H9 (cell line): Measurements from ENCODE around the gene DBET. TPM values are rescaled to one million over a fixed set of nuclear protein-coding genes. Genes with fewer than 3 reads are reported as not detected.
"Not testable (repeated sequence)": the region's sequence is repeated elsewhere in the genome, so short reads cannot be mapped to it uniquely, and the experiment has no call there.

Source experiments
- DNase-seq: peaks from one replicate; pipeline ENCODE4 v3.0.0-alpha.2; 2017
- H2AFZ ChIP-seq: one replicate; pipeline ENCODE4 v1.6.1; 2013; ENCODE audit warnings: mild to moderate bottlenecking, low read length, control low read depth, moderate library complexity
- H2AK5ac ChIP-seq: 2 replicates; pipeline ENCODE4 v1.6.1; 2013; ENCODE audit warnings: low read length, control low read depth, mixed read lengths; ENCODE audit not compliant: insufficient read length
- H2BK120ac ChIP-seq: one replicate; pipeline ENCODE4 v1.6.1; 2013; ENCODE audit warnings: low read depth, mild to moderate bottlenecking, low read length, control low read depth, inconsistent platforms; ENCODE audit not compliant: poor library complexity, severe bottlenecking
- H2BK12ac ChIP-seq: 2 replicates; pipeline ENCODE4 v1.6.1; 2013; ENCODE audit warnings: low read length, control low read depth, mixed read lengths, low read depth; ENCODE audit not compliant: insufficient read length
- H2BK15ac ChIP-seq: 2 replicates; pipeline ENCODE4 v1.6.1; 2013; ENCODE audit warnings: low read depth, low read length, control low read depth
- H2BK20ac ChIP-seq: one replicate; pipeline ENCODE4 v1.6.1; 2013; ENCODE audit warnings: low read depth, mild to moderate bottlenecking, low read length, control low read depth, inconsistent platforms; ENCODE audit not compliant: poor library complexity, severe bottlenecking
- H2BK5ac ChIP-seq: 2 replicates; pipeline ENCODE4 v1.6.1; 2013; ENCODE audit warnings: low read length, control low read depth, mixed read lengths; ENCODE audit not compliant: insufficient read length
- H3K14ac ChIP-seq: 2 replicates; pipeline ENCODE4 v1.6.1; 2013; ENCODE audit warnings: low read length, control low read depth; ENCODE audit not compliant: insufficient read depth
- H3K18ac ChIP-seq: 2 replicates; pipeline ENCODE4 v1.6.1; 2013; ENCODE audit warnings: low read depth, mild to moderate bottlenecking, mixed read lengths, low read length, control low read depth; ENCODE audit not compliant: insufficient read length
- H3K23ac ChIP-seq: 2 replicates; pipeline ENCODE4 v1.6.1; 2013; ENCODE audit warnings: low read length, control low read depth, mixed read lengths, low read depth; ENCODE audit not compliant: insufficient read length
- H3K23me2 ChIP-seq: 2 replicates; pipeline ENCODE4 v1.6.1; 2013; ENCODE audit warnings: low read depth, mild to moderate bottlenecking, mixed read lengths, low read length, control low read depth; ENCODE audit not compliant: insufficient read length, poor library complexity, severe bottlenecking
- H3K27ac ChIP-seq: 2 replicates; pipeline ENCODE4 v1.5.1; 2013; ENCODE audit warnings: low read length, control low read depth, mixed read lengths, low read depth; ENCODE audit not compliant: insufficient read length
- H3K27me3 ChIP-seq: 2 replicates; pipeline ENCODE4 v1.6.1; 2013; ENCODE audit warnings: low read length, control low read depth, inconsistent platforms; ENCODE audit not compliant: insufficient read depth
- H3K4ac ChIP-seq: 2 replicates; pipeline ENCODE4 v1.6.1; 2013; ENCODE audit warnings: low read depth, mild to moderate bottlenecking, control low read depth, inconsistent platforms, low read length, moderate library complexity
- H3K4me1 ChIP-seq: 2 replicates; pipeline ENCODE4 v1.6.1; 2013; ENCODE audit warnings: low read length, control low read depth, inconsistent platforms; ENCODE audit not compliant: insufficient read depth
- H3K4me2 ChIP-seq: 2 replicates; pipeline ENCODE4 v1.6.1; 2013; ENCODE audit warnings: low read length, control low read depth, mixed read lengths; ENCODE audit not compliant: insufficient read length, insufficient read depth
- H3K56ac ChIP-seq: 2 replicates; pipeline ENCODE4 v1.6.1; 2013; ENCODE audit warnings: low read depth, mild to moderate bottlenecking, mixed read lengths, low read length, control low read depth; ENCODE audit not compliant: insufficient read length
- H3K79me1 ChIP-seq: 2 replicates; pipeline ENCODE4 v1.6.1; 2013; ENCODE audit warnings: low read depth, mild to moderate bottlenecking, moderate library complexity, low read length, control low read depth, inconsistent platforms; ENCODE audit not compliant: insufficient read depth, poor library complexity, severe bottlenecking
- H3K79me2 ChIP-seq: 2 replicates; pipeline ENCODE4 v1.6.1; 2013; ENCODE audit warnings: low read length, control low read depth, inconsistent platforms; ENCODE audit not compliant: insufficient read depth
- H3K9ac ChIP-seq: 2 replicates; pipeline ENCODE4 v1.6.1; 2013; ENCODE audit warnings: low read length, control low read depth, mixed read lengths; ENCODE audit not compliant: insufficient read length; ENCODE audit errors: extremely low read depth
- H3K9me3 ChIP-seq: one replicate; pipeline ENCODE4 v1.6.1; 2013; ENCODE audit warnings: low read depth, low read length, inconsistent platforms; ENCODE audit not compliant: control insufficient read depth
- H3T11ph ChIP-seq: one replicate; pipeline ENCODE4 v1.6.1; 2013; ENCODE audit warnings: mild to moderate bottlenecking, low read length, control low read depth, inconsistent platforms
- H4K20me1 ChIP-seq: one replicate; pipeline ENCODE4 v1.6.1; 2013; ENCODE audit not compliant: control insufficient read depth, insufficient read length, insufficient read depth
- H4K5ac ChIP-seq: 2 replicates; pipeline ENCODE4 v1.6.1; 2013; ENCODE audit warnings: low read depth, mild to moderate bottlenecking, mixed read lengths, low read length, control low read depth; ENCODE audit not compliant: insufficient read length
- H4K8ac ChIP-seq: replicated peaks from 2 replicates; pipeline ENCODE4 v1.6.1; 2013; ENCODE audit warnings: low read length, control low read depth, mixed read lengths, low read depth; ENCODE audit not compliant: insufficient read length
- H4K91ac ChIP-seq: 2 replicates; pipeline ENCODE4 v1.6.1; 2013; ENCODE audit warnings: low read depth, mild to moderate bottlenecking, moderate library complexity, mixed read lengths, low read length, control low read depth; ENCODE audit not compliant: insufficient read length
- H3K27ac Mint-ChIP-seq, 3 experiments: 2 replicates in 2 of 3; 3 replicates in 1 of 3; pipeline ENCODE4 v1.8.0; 2020 to 2021; ENCODE audit warnings: mixed read lengths in 3 of 3, mild to moderate bottlenecking in 1 of 3, moderate library complexity in 1 of 3
- H3K27me3 Mint-ChIP-seq: 2 replicates; pipeline ENCODE4 v1.8.0; 2021; ENCODE audit warnings: low read depth, mild to moderate bottlenecking, moderate library complexity, mixed read lengths
- H3K36me3 Mint-ChIP-seq, 3 experiments: 2 replicates in 2 of 3; 3 replicates in 1 of 3; pipeline ENCODE4 v1.8.0; 2020 to 2021; ENCODE audit warnings: low read depth in 3 of 3, mixed read lengths in 3 of 3; ENCODE audit not compliant: insufficient read depth in 1 of 3
- H3K4me1 Mint-ChIP-seq, 2 experiments: 2 replicates each; pipeline ENCODE4 v1.8.0; 2020; ENCODE audit warnings: mixed read lengths in 2 of 2
- H3K4me3 Mint-ChIP-seq, 2 experiments: 2 replicates in 1 of 2; 3 replicates in 1 of 2; pipeline ENCODE4 v1.8.0; 2020 to 2021; ENCODE audit warnings: mild to moderate bottlenecking in 2 of 2, mixed read lengths in 2 of 2, moderate library complexity in 1 of 2
- H3K9me3 Mint-ChIP-seq, 2 experiments: 2 replicates in 1 of 2; 3 replicates in 1 of 2; pipeline ENCODE4 v1.8.0; 2020; ENCODE audit warnings: mild to moderate bottlenecking in 2 of 2, mixed read lengths in 2 of 2, moderate library complexity in 1 of 2
- WGBS: extraction: QIAGEN DNeasy Blood & Tissue Kit; methylation state at CpG from one replicate; pipeline ENCODE4 v1.1.7; 2013; ENCODE audit warnings: missing lambda C conversion rate, low lambda C conversion rate, mixed read lengths; ENCODE audit not compliant: insufficient read length; ENCODE audit errors: extremely low coverage; 5-methylcytosine and 5-hydroxymethylcytosine counted together
- total RNA-seq: library from RNA; stranded (reverse); gene quantifications from 2 replicates; pipeline ENCODE4 v1.2.1, GENCODE V29; 2021

Gene DBET
- total RNA-seq, 1 experiment from 2014 or later: not detected

DNA sequence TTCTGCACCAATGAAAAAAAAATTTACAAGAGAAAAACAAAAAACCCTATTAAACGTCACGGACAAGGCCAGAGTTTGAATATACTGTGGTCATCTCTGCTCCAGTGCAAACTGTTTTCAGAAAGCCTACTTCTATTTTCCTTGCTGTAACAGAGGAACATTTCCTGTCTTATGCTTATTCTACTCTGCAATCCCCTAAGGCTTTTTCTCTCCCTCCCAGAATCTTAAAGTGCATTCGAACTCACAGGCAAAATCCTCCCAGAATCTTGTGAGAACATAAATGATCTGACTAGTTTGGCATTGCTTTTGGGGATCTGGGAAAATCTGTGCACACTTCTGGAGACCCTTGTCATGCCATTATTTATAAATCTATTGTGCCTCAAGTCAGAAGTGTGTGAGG, 503 bp downstream of the DBET start:
- H2AK5ac ChIP-seq, H3K36me3 Mint-ChIP-seq, H3K23ac ChIP-seq, H3K14ac ChIP-seq, H3K4me1 ChIP-seq, H3K79me2 ChIP-seq, H3K27ac ChIP-seq, H3K4me3 Mint-ChIP-seq, H4K20me1 ChIP-seq, H3K27me3 Mint-ChIP-seq, H2BK15ac ChIP-seq, H4K8ac ChIP-seq, H4K91ac ChIP-seq, H2BK120ac ChIP-seq, H3K4me2 ChIP-seq, H3K9ac ChIP-seq, H3K79me1 ChIP-seq, H3K23me2 ChIP-seq, H3K4me1 Mint-ChIP-seq, H3K27ac Mint-ChIP-seq, H2BK20ac ChIP-seq, H2BK5ac ChIP-seq, H2AFZ ChIP-seq, DNase-seq, H4K5ac ChIP-seq, H3K18ac ChIP-seq, H3K27me3 ChIP-seq, H3T11ph ChIP-seq, H3K9me3 ChIP-seq, H3K56ac ChIP-seq, H3K4ac ChIP-seq, H2BK12ac ChIP-seq: not testable (repeated sequence)
- peaks cover 18 to 21% of the 10 kb centered on the region in 2 experiments for H3K9me3 Mint-ChIP-seq
- WGBS: no CpG with 5 or more reads among the region's 3 CpGs

DNA sequence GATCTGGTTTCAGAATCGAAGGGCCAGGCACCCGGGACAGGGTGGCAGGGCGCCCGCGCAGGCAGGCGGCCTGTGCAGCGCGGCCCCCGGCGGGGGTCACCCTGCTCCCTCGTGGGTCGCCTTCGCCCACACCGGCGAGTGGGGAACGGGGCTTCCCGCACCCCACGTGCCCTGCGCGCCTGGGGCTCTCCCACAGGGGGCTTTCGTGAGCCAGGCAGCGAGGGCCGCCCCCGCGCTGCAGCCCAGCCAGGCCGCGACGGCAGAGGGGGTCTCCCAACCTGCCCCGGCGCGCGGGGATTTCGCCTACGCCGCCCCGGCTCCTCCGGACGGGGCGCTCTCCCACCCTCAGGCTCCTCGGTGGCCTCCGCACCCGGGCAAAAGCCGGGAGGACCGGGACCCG, 4.0 kb downstream of the DBET start:
- H3K23ac ChIP-seq, H3T11ph ChIP-seq, H2BK15ac ChIP-seq, H3K56ac ChIP-seq, H3K27ac Mint-ChIP-seq, H3K79me1 ChIP-seq, H4K91ac ChIP-seq, H2BK120ac ChIP-seq, H3K4me3 Mint-ChIP-seq, H3K4me2 ChIP-seq, H3K4me1 Mint-ChIP-seq, H3K18ac ChIP-seq, H4K5ac ChIP-seq, H4K20me1 ChIP-seq, H2AK5ac ChIP-seq, H2AFZ ChIP-seq, H3K79me2 ChIP-seq, H3K27ac ChIP-seq, H2BK5ac ChIP-seq, H2BK12ac ChIP-seq, H3K27me3 ChIP-seq, DNase-seq, H3K27me3 Mint-ChIP-seq, H3K23me2 ChIP-seq, H2BK20ac ChIP-seq, H3K9ac ChIP-seq, H3K14ac ChIP-seq, H3K9me3 ChIP-seq, H3K4me1 ChIP-seq, H3K4ac ChIP-seq, H4K8ac ChIP-seq, H3K36me3 Mint-ChIP-seq: not testable (repeated sequence)
- no CpG with 5 or more reads among the region's 45 CpGs for WGBS
- H3K9me3 Mint-ChIP-seq: peaks cover 10 to 14% of the 10 kb centered on the region in 2 experiments
